GM23338 (cell line): ENCODE measurements around the gene NLRP6. TPM values are rescaled to one million over a fixed set of nuclear protein-coding genes. Genes with fewer than 3 reads are reported as not detected.

Experiments used
- ATAC-seq: fragments of 200-7000 bp; cut with Tn5 transposase; 3 replicates; pipeline ENCODE4 v1.9.1; 2020
- DNase-seq: peaks from one replicate; pipeline ENCODE4 v3.0.0-alpha.2; 2015; ENCODE audit warnings: low spot score
- H2AFZ ChIP-seq: fragments of 200-600 bp; sonication (generic); 2 replicates; pipeline ENCODE4 v1.8.0; 2016; ENCODE audit warnings: antibody characterized with exemption, mild to moderate bottlenecking, moderate library complexity
- H3F3A ChIP-seq: fragments of 200-600 bp; sonication (generic); replicated peaks from 2 replicates; pipeline ENCODE4 v1.8.0; 2017; ENCODE audit warnings: antibody characterized with exemption, mixed run types, low read depth
- H3K27ac ChIP-seq: fragments of 200-600 bp; sonication (generic); 2 replicates; pipeline ENCODE4 v1.6.1; 2016; ENCODE audit warnings: low read depth
- H3K27me3 ChIP-seq: fragments of 200-600 bp; sonication (generic); 2 replicates; pipeline ENCODE4 v1.8.0; 2016; ENCODE audit warnings: mild to moderate bottlenecking, mixed run types, moderate library complexity; ENCODE audit not compliant: insufficient read depth
- H3K36me3 ChIP-seq: fragments of 200-600 bp; sonication (generic); 2 replicates; pipeline ENCODE4 v1.8.0; 2016; ENCODE audit warnings: mild to moderate bottlenecking; ENCODE audit not compliant: insufficient read depth
- H3K4me1 ChIP-seq: fragments of 200-600 bp; sonication (generic); 2 replicates; pipeline ENCODE4 v1.8.0; 2016; ENCODE audit warnings: mild to moderate bottlenecking, moderate library complexity; ENCODE audit not compliant: insufficient read depth
- H3K4me2 ChIP-seq: fragments of 200-600 bp; sonication (generic); 2 replicates; pipeline ENCODE4 v1.7.1; 2017; ENCODE audit warnings: mixed run types
- H3K4me3 ChIP-seq: fragments of 200-600 bp; sonication (generic); 2 replicates; pipeline ENCODE4 v1.6.1; 2016; ENCODE audit warnings: mixed run types
- H3K79me2 ChIP-seq: fragments of 200-600 bp; sonication (generic); replicated peaks from 2 replicates; pipeline ENCODE4 v1.8.0; 2017; ENCODE audit warnings: mild to moderate bottlenecking; ENCODE audit not compliant: insufficient read depth
- H3K9me2 ChIP-seq: fragments of 200-600 bp; sonication (generic); 2 replicates; pipeline ENCODE4 v1.8.0; 2017; ENCODE audit not compliant: insufficient read depth
- H4K20me1 ChIP-seq: fragments of 200-600 bp; sonication (generic); replicated peaks from 2 replicates; pipeline ENCODE4 v1.8.0; 2017; ENCODE audit warnings: mild to moderate bottlenecking; ENCODE audit not compliant: insufficient read depth
- H3K27ac Mint-ChIP-seq: 2 replicates; pipeline ENCODE4 v1.8.0; 2020; ENCODE audit warnings: inconsistent platforms, mild to moderate bottlenecking, moderate library complexity, mixed read lengths
- H3K27me3 Mint-ChIP-seq: 3 replicates; pipeline ENCODE4 v1.8.0; 2022; ENCODE audit warnings: low read depth, mild to moderate bottlenecking, moderate library complexity, mixed read lengths, inconsistent platforms; ENCODE audit not compliant: insufficient read depth, poor library complexity
- H3K36me3 Mint-ChIP-seq: 3 replicates; pipeline ENCODE4 v1.8.0; 2021; ENCODE audit warnings: low read depth, mild to moderate bottlenecking, inconsistent platforms, moderate library complexity, mixed read lengths
- H3K4me1 Mint-ChIP-seq: 3 replicates; pipeline ENCODE4 v1.8.0; 2020; ENCODE audit warnings: mild to moderate bottlenecking, inconsistent platforms, mixed read lengths
- H3K4me3 Mint-ChIP-seq: 3 replicates; pipeline ENCODE4 v1.8.0; 2021; ENCODE audit warnings: moderate library complexity, mild to moderate bottlenecking, inconsistent platforms, mixed read lengths
- H3K9me3 Mint-ChIP-seq: 3 replicates; pipeline ENCODE4 v1.8.0; 2020; ENCODE audit warnings: moderate library complexity, mild to moderate bottlenecking, inconsistent platforms, mixed read lengths
- CREB1 ChIP-seq: fragments of 250-450 bp; sonication (Bioruptor Pico); IDR thresholded peaks from 2 replicates; pipeline ENCODE4 v1.5.0; 2020; ENCODE audit warnings: low read depth, mild to moderate bottlenecking, moderate library complexity
- CTCF ChIP-seq, 2 experiments: fragments of 200-600 bp in 1 of 2; sonication (generic) in 1 of 2; conservative IDR thresholded peaks; 2 replicates each; pipeline versions ENCODE4 v1.5.1 to v1.6.1; 2016 to 2017; ENCODE audit warnings: antibody characterized with exemption in 2 of 2, low read depth in 2 of 2, mild to moderate bottlenecking in 2 of 2, moderate library complexity in 1 of 2
- EZH2 ChIP-seq: fragments of 200-600 bp; sonication (generic); IDR thresholded peaks from one replicate; pipeline ENCODE4 v1.8.0; 2017; ENCODE audit warnings: antibody characterized with exemption, mild to moderate bottlenecking, low read depth; ENCODE audit not compliant: unreplicated experiment
- EZH2phosphoT487 ChIP-seq: fragments of 200-600 bp; sonication (generic); IDR thresholded peaks from one replicate; pipeline ENCODE4 v1.8.1; 2018; ENCODE audit warnings: antibody characterized with exemption; ENCODE audit not compliant: unreplicated experiment
- JUNB ChIP-seq: IDR thresholded peaks from one replicate; pipeline ENCODE4 v1.6.1; 2016; ENCODE audit warnings: antibody characterized with exemption; ENCODE audit not compliant: unreplicated experiment
- POLR2AphosphoS5 ChIP-seq: IDR thresholded peaks from 2 replicates; pipeline ENCODE4 v1.6.1; 2016; ENCODE audit warnings: antibody characterized with exemption, low read depth
- STAT1 ChIP-seq: IDR thresholded peaks from one replicate; pipeline ENCODE4 v1.6.1; 2016; ENCODE audit warnings: antibody characterized with exemption; ENCODE audit not compliant: unreplicated experiment
- polyA plus RNA-seq: library from polyadenylated mRNA; unstranded; fragments of >200 nt; fragmentation: Nextera tagmentation; extraction: Ambion mirVana; gene quantifications from 2 replicates; pipeline ENCODE4 v1.2.1, GENCODE V29; 2016
- total RNA-seq: library from RNA; depleted of rRNA; stranded (reverse); fragments of >200 nt; shearing (Covaris generic); gene quantifications from 2 replicates; pipeline ENCODE4 v1.2.3, GENCODE V29; 2014
- TF ChIP-seq, protein P1 (sequence below): fragments of 250-450 bp; sonication (Bioruptor Pico); IDR thresholded peaks from 2 replicates; pipeline ENCODE4 v1.5.0; 2020; ENCODE audit warnings: mild to moderate bottlenecking, moderate library complexity
- TF ChIP-seq, protein P2 (sequence below): IDR thresholded peaks from 2 replicates; pipeline ENCODE4 v1.6.1; 2016; ENCODE audit warnings: antibody characterized with exemption
- TF ChIP-seq, protein P3 (sequence below): IDR thresholded peaks from one replicate; pipeline ENCODE4 v1.6.1; 2018; ENCODE audit warnings: antibody characterized with exemption; ENCODE audit not compliant: unreplicated experiment

Gene NLRP6
- total and polyA plus RNA-seq, 2 experiments from 2014 or later: 0.15 to 0.73 TPM

DNA sequence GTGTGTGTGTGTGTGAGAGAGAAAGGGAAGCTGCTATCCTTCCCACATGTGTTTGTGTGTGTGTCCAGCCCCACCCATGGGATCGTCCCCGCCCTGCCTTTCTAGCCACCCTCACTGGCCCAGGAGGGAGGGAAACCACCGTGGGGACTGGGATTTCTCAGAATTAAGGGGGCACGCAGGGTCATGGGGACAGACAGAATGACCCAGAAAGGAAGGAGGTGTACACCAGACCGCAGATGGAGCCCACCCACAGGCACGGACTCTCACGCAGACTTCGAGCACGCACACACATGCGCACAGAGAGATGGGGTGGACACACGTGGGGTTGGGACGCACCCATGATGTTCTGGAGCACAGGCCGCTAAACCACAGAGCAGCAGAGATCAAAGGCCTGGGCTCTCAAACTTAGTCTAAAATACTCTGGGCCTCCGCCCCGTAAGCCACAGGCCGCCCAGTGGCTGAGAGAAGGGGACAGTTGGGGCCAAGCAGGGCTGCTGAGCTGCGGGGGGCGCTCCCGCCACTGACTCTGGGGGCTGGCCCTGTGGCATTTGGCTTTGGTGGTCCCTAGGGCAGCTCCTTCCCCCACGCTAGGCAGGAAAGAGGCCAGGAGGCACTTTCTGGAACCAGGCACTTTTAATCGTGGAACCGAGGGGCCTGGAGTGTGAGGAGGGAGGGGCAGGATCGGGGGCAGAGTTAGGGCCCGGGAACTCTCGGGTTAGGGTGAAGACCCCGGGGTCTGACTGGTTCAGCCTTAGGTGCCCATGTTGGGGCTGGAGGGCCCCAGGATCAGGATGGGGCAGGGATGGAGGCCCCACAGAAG lies 19.6 kb downstream of the NLRP6 start (continued):
- TF ChIP-seq, protein P1, sequence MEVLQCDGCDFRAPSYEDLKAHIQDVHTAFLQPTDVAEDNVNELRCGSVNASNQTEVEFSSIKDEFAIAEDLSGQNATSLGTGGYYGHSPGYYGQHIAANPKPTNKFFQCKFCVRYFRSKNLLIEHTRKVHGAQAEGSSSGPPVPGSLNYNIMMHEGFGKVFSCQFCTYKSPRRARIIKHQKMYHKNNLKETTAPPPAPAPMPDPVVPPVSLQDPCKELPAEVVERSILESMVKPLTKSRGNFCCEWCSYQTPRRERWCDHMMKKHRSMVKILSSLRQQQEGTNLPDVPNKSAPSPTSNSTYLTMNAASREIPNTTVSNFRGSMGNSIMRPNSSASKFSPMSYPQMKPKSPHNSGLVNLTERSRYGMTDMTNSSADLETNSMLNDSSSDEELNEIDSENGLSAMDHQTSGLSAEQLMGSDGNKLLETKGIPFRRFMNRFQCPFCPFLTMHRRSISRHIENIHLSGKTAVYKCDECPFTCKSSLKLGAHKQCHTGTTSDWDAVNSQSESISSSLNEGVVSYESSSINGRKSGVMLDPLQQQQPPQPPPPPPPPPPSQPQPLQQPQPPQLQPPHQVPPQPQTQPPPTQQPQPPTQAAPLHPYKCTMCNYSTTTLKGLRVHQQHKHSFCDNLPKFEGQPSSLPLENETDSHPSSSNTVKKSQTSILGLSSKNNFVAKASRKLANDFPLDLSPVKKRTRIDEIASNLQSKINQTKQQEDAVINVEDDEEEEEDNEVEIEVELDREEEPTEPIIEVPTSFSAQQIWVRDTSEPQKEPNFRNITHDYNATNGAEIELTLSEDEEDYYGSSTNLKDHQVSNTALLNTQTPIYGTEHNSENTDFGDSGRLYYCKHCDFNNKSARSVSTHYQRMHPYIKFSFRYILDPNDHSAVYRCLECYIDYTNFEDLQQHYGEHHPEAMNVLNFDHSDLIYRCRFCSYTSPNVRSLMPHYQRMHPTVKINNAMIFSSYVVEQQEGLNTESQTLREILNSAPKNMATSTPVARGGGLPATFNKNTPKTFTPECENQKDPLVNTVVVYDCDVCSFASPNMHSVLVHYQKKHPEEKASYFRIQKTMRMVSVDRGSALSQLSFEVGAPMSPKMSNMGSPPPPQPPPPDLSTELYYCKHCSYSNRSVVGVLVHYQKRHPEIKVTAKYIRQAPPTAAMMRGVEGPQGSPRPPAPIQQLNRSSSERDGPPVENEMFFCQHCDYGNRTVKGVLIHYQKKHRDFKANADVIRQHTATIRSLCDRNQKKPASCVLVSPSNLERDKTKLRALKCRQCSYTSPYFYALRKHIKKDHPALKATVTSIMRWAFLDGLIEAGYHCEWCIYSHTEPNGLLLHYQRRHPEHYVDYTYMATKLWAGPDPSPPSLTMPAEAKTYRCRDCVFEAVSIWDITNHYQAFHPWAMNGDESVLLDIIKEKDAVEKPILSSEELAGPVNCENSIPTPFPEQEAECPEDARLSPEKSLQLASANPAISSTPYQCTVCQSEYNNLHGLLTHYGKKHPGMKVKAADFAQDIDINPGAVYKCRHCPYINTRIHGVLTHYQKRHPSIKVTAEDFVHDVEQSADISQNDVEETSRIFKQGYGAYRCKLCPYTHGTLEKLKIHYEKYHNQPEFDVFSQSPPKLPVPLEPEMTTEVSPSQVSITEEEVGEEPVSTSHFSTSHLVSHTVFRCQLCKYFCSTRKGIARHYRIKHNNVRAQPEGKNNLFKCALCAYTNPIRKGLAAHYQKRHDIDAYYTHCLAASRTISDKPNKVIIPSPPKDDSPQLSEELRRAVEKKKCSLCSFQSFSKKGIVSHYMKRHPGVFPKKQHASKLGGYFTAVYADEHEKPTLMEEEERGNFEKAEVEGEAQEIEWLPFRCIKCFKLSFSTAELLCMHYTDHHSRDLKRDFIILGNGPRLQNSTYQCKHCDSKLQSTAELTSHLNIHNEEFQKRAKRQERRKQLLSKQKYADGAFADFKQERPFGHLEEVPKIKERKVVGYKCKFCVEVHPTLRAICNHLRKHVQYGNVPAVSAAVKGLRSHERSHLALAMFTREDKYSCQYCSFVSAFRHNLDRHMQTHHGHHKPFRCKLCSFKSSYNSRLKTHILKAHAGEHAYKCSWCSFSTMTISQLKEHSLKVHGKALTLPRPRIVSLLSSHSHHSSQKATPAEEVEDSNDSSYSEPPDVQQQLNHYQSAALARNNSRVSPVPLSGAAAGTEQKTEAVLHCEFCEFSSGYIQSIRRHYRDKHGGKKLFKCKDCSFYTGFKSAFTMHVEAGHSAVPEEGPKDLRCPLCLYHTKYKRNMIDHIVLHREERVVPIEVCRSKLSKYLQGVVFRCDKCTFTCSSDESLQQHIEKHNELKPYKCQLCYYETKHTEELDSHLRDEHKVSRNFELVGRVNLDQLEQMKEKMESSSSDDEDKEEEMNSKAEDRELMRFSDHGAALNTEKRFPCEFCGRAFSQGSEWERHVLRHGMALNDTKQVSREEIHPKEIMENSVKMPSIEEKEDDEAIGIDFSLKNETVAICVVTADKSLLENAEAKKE (CRISPR knock-in tag): no peak

DNA sequence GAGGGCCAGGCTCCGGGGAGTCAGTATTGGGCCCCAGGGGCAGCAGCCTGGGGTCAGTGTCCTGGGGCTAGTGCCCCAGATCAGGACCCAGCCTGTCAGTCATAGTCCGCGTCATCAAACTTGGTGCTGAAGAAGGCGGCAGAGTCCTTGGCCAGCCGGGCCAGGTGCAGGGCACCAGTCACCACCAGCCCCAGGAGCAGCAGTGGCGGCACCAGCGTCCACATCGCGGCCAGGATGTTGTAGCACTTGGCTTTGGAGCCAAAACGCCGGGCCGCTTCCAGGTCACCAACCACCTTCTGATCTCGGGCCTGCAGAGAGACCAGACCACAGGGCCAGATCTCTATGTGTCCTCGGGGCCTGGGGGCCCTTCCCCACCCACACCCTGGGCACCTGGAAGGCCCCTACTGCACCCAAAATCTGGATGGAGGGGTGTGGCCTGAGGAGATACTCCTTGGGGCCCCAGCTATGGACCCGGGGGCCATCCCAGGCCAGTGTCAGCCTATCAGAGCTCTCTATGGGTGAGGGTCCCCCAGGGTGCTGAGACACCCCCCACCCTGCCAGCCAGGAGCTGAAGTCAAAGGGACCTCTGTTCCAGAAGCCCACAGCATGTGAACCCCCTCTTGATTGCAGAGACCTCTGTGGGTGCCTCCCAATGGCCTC lies 20.3 kb downstream of the NLRP6 start:
- peaks cover 34% of the 10 kb centered on the region for H3K4me1 Mint-ChIP-seq
- H3F3A ChIP-seq: peaks cover 8% of the 10 kb centered on the region; the same call in 1 of the 2 replicates
- no peak overlapping the region for H3K27ac Mint-ChIP-seq
- DNase-seq (no peak), ATAC-seq (peak; percentile 2; the same call in 2 of the 3 replicates)
- H3K4me3 Mint-ChIP-seq: no peak overlapping the region; the same call in 2 of the 3 replicates
- H3K27me3 ChIP-seq: no peaks in the 10 kb centered on the region
- no peaks in the 10 kb centered on the region for H3K36me3 ChIP-seq
- H3K27me3 Mint-ChIP-seq: peaks cover 22% of the 10 kb centered on the region
- H3K79me2 ChIP-seq: no peaks in the 10 kb centered on the region
- no peaks in the 10 kb centered on the region for H3K9me2 ChIP-seq
- peaks cover 35% of the 10 kb centered on the region for H3K4me1 ChIP-seq
- no peaks in the 10 kb centered on the region for H4K20me1 ChIP-seq
- no peak overlapping the region for H2AFZ ChIP-seq
- peaks cover 7% of the 10 kb centered on the region; the same call in 2 of the 3 replicates for H3K9me3 Mint-ChIP-seq
- no peak overlapping the region for H3K27ac ChIP-seq
- H3K4me2 ChIP-seq: no peak overlapping the region
- H3K36me3 Mint-ChIP-seq: peaks cover 9% of the 10 kb centered on the region; the same call in 2 of the 3 replicates
- no peak overlapping the region for H3K4me3 ChIP-seq
- TF ChIP-seq CREB1 (no peak), EZH2 (no peak), STAT1 (no peak), JUNB (no peak), CTCF (conservative IDR thresholded peaks at IDR 0.05; ENCODE audit: low read depth in 2 of 2) (no peak), POLR2AphosphoS5 (no peak), EZH2phosphoT487 (no peak)
- TF ChIP-seq, protein P2, sequence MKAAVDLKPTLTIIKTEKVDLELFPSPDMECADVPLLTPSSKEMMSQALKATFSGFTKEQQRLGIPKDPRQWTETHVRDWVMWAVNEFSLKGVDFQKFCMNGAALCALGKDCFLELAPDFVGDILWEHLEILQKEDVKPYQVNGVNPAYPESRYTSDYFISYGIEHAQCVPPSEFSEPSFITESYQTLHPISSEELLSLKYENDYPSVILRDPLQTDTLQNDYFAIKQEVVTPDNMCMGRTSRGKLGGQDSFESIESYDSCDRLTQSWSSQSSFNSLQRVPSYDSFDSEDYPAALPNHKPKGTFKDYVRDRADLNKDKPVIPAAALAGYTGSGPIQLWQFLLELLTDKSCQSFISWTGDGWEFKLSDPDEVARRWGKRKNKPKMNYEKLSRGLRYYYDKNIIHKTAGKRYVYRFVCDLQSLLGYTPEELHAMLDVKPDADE: no peak
- TF ChIP-seq, protein P3, sequence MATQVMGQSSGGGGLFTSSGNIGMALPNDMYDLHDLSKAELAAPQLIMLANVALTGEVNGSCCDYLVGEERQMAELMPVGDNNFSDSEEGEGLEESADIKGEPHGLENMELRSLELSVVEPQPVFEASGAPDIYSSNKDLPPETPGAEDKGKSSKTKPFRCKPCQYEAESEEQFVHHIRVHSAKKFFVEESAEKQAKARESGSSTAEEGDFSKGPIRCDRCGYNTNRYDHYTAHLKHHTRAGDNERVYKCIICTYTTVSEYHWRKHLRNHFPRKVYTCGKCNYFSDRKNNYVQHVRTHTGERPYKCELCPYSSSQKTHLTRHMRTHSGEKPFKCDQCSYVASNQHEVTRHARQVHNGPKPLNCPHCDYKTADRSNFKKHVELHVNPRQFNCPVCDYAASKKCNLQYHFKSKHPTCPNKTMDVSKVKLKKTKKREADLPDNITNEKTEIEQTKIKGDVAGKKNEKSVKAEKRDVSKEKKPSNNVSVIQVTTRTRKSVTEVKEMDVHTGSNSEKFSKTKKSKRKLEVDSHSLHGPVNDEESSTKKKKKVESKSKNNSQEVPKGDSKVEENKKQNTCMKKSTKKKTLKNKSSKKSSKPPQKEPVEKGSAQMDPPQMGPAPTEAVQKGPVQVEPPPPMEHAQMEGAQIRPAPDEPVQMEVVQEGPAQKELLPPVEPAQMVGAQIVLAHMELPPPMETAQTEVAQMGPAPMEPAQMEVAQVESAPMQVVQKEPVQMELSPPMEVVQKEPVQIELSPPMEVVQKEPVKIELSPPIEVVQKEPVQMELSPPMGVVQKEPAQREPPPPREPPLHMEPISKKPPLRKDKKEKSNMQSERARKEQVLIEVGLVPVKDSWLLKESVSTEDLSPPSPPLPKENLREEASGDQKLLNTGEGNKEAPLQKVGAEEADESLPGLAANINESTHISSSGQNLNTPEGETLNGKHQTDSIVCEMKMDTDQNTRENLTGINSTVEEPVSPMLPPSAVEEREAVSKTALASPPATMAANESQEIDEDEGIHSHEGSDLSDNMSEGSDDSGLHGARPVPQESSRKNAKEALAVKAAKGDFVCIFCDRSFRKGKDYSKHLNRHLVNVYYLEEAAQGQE: no peak
